ENCODE measurements around the gene FAM3C. TPM values are rescaled to one million over a fixed set of nuclear protein-coding genes. Genes with fewer than 3 reads are reported as not detected.

Gene FAM3C
- total RNA-seq, 2 experiments from 2014 or later: 7.9 to 10.5 TPM

DNA sequence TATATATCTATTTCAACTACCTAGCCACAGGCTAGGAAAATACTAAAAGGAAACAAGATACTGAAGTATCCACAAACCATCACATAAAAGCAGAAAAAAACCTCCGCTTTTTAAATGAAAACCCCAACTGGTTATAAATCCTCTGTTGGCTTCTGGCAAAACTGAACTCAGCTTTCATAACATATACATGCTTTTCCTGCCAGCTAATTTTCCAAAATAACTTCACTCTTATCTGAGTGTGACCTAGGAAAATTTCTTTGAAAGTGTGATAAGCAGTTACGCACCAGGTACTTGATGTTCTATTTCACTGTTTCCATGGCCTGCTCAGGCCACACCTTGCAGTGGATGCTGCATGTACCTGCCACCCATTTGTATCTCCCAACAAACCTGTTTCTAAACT, 11.8 kb downstream of the FAM3C start:
- no peak overlapping the region for H3K4me3 Mint-ChIP-seq
- Histone ChIP-seq H3K27me3 (ENCODE audit: control insufficient read depth in 1 of 2, insufficient read depth in 2 of 2, low read length in 2 of 2) (no peaks in the 10 kb centered on the region), H3K4me1 (ENCODE audit: insufficient read depth, low read length) (peaks cover 3% of the 10 kb centered on the region), H3K9me3 (ENCODE audit: control insufficient read depth in 1 of 2, insufficient read depth in 1 of 2, low read length in 2 of 2) (no peaks in the 10 kb centered on the region), H3K36me3 (ENCODE audit: insufficient read depth, low read length) (peaks cover 4% of the 10 kb centered on the region), H3K27ac (ENCODE audit: low read depth in 1 of 2, low read length in 2 of 2) (no peak overlapping the region), H3K4me3 (ENCODE audit: low read length) (no peak overlapping the region)
- ChIA-PET CTCF (interaction anchor here (1.1 to 4.9 kb wide), 2 partner anchors 12 to 17 kb away, joined by 3 to 23 read pairs; partner anchors contain the start of gene FAM3C), POLR2A (interaction anchor here (0.8 to 1.2 kb wide), 2 partner anchors 12 to 15 kb away, joined by 3 to 6 read pairs; partner anchors contain the start of gene FAM3C)
- no peaks in the 10 kb centered on the region for H3K9me3 Mint-ChIP-seq
- TF ChIP-seq, protein P1, sequence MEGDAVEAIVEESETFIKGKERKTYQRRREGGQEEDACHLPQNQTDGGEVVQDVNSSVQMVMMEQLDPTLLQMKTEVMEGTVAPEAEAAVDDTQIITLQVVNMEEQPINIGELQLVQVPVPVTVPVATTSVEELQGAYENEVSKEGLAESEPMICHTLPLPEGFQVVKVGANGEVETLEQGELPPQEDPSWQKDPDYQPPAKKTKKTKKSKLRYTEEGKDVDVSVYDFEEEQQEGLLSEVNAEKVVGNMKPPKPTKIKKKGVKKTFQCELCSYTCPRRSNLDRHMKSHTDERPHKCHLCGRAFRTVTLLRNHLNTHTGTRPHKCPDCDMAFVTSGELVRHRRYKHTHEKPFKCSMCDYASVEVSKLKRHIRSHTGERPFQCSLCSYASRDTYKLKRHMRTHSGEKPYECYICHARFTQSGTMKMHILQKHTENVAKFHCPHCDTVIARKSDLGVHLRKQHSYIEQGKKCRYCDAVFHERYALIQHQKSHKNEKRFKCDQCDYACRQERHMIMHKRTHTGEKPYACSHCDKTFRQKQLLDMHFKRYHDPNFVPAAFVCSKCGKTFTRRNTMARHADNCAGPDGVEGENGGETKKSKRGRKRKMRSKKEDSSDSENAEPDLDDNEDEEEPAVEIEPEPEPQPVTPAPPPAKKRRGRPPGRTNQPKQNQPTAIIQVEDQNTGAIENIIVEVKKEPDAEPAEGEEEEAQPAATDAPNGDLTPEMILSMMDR (IDR thresholded peaks at IDR 0.05): no peak
- peaks cover 28% of the 10 kb centered on the region for H3K36me3 Mint-ChIP-seq (ENCODE audit: low read depth)
- H3K27me3 Mint-ChIP-seq: no peaks in the 10 kb centered on the region
- H3K4me1 Mint-ChIP-seq (ENCODE audit: low read depth): peaks cover 56% of the 10 kb centered on the region
- intact Hi-C loops (cut with DNase I, micrococcal nuclease): no loop called here
- ATAC-seq (ENCODE audit: poor library complexity): no peak
- no peak for DNase-seq
- H3K27ac Mint-ChIP-seq: no peak overlapping the region

DNA sequence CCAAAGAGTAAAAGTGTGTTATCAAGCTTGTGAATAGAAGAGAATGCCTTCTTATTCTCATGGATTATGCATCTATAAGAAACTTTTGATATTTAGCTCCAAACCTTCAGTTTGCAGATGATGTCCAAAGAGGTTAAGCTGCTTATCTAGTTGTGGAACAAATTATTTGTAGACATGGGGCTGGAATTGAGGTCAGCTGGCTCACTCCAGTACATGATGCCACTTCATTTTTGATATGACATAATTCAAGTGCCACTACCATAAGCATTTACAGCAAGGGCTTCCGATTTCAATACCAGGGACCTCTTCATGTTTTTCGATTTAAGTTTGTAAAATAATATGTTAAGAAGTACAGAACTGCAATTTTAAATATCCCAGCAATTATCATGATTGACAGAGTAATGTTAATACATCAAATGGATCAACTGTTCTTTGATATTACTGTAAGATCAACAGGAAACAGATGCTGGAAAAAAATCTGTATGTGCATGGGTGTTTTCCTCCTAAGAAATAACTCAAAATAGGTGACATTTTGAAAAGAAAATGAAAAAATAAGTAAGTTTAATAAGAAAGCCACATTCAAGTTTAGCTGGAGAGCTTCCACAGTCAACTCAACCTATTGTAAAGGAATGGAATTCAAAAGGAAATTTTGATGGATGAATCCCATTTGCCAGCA, 12.7 kb downstream of the FAM3C start:
- Histone ChIP-seq H3K36me3 (ENCODE audit: insufficient read depth, low read length) (peaks cover 5% of the 10 kb centered on the region), H3K27me3 (ENCODE audit: control insufficient read depth in 1 of 2, insufficient read depth in 2 of 2, low read length in 2 of 2) (no peaks in the 10 kb centered on the region), H3K4me3 (ENCODE audit: low read length) (no peak overlapping the region), H3K4me1 (ENCODE audit: insufficient read depth, low read length) (peaks cover 3% of the 10 kb centered on the region), H3K9me3 (ENCODE audit: control insufficient read depth in 1 of 2, insufficient read depth in 1 of 2, low read length in 2 of 2) (no peaks in the 10 kb centered on the region), H3K27ac (ENCODE audit: low read depth in 1 of 2, low read length in 2 of 2) (no peak overlapping the region)
- intact Hi-C loops (cut with DNase I, micrococcal nuclease): no loop called here
- H3K36me3 Mint-ChIP-seq (ENCODE audit: low read depth): peaks cover 34% of the 10 kb centered on the region
- TF ChIP-seq, protein P1 (IDR thresholded peaks at IDR 0.05): no peak
- ChIA-PET CTCF (interaction anchor here (1.1 to 4.9 kb wide), 2 partner anchors 12 to 16 kb away, joined by 3 to 23 read pairs; partner anchors contain the start of gene FAM3C), POLR2A (interaction anchor here (0.8 to 1.2 kb wide), 3 partner anchors 12 to 16 kb away, joined by 3 to 6 read pairs (median 3); partner anchors contain the start of gene FAM3C)
- no peaks in the 10 kb centered on the region for H3K27me3 Mint-ChIP-seq
- H3K4me1 Mint-ChIP-seq (ENCODE audit: low read depth): peaks cover 48% of the 10 kb centered on the region
- H3K4me3 Mint-ChIP-seq: peak overlapping the region; percentile 9
- no peaks in the 10 kb centered on the region for H3K9me3 Mint-ChIP-seq
- H3K27ac Mint-ChIP-seq: no peak overlapping the region
- no peak for DNase-seq
- ATAC-seq (ENCODE audit: poor library complexity): no peak

DNA sequence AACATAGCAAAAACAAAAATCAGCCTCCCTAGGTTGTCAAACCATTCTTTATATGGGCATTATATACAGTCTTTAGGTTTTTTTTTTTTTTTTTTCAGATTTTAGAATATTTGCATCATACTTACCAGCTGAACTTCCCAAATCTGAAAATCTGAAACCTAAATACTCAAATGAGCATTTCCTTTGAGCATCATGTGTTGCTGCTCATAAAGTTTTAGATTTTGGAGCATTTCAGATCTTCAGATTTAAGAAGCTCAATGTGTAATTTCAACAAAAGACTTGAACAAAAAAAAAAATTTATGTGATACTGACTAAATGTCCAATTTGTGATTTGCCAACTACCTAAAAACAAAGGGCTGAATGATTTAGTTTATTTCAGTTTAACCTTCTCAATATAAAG, 13.6 kb downstream of the FAM3C start:
- TF ChIP-seq, protein P1 (IDR thresholded peaks at IDR 0.05): no peak
- no peaks in the 10 kb centered on the region for H3K9me3 ChIP-seq (ENCODE audit: control insufficient read depth in 1 of 2, insufficient read depth in 1 of 2, low read length in 2 of 2)
- H3K4me1 ChIP-seq (ENCODE audit: insufficient read depth, low read length): peaks cover 3% of the 10 kb centered on the region
- H3K27me3 Mint-ChIP-seq: no peaks in the 10 kb centered on the region
- CTCF ChIA-PET: interaction anchor here (0.7 kb wide), 1 partner anchor 18 kb away, joined by 3 read pairs; no protein-coding TSS in a partner anchor
- no peaks in the 10 kb centered on the region for H3K27me3 ChIP-seq (ENCODE audit: control insufficient read depth in 1 of 2, insufficient read depth in 2 of 2, low read length in 2 of 2)
- H3K27ac ChIP-seq (ENCODE audit: low read depth in 1 of 2, low read length in 2 of 2): no peak overlapping the region
- POLR2A ChIA-PET: interaction anchor here (0.9 kb wide), 1 partner anchor 13 kb away, joined by 3 read pairs; the partner anchor contains the start of gene FAM3C
- intact Hi-C loops (cut with DNase I, micrococcal nuclease): no loop called here
- no peaks in the 10 kb centered on the region for H3K9me3 Mint-ChIP-seq
- H3K27ac Mint-ChIP-seq: no peak overlapping the region
- no peak for ATAC-seq (ENCODE audit: poor library complexity)
- no peak for DNase-seq
- peaks cover 41% of the 10 kb centered on the region for H3K36me3 Mint-ChIP-seq (ENCODE audit: low read depth)
- peaks cover 41% of the 10 kb centered on the region for H3K4me1 Mint-ChIP-seq (ENCODE audit: low read depth)
- H3K4me3 Mint-ChIP-seq: no peak overlapping the region
- H3K36me3 ChIP-seq (ENCODE audit: insufficient read depth, low read length): peaks cover 14% of the 10 kb centered on the region
- no peak overlapping the region for H3K4me3 ChIP-seq (ENCODE audit: low read length)

All from CD4-positive, alpha-beta T cell (primary cell).